OCI-LY7 (cell line): ENCODE results near the gene RETREG2. TPM values are rescaled to one million over a fixed set of nuclear protein-coding genes. Genes with fewer than 3 reads are reported as not detected.

Experiments used
- BruUV-seq: library from RNA; stranded (reverse); fragments of 400-500 nt; replicated peaks from 2 replicates; lab custom pipeline; 2021; lab: Mats Ljungman, UMichigan
- CTCF ChIA-PET: fragments of 300-600 bp; sonication (Branson Sonifier 250); formaldehyde crosslinking; loops from one replicate; lab custom pipeline; 2022; ENCODE audit warnings: antibody characterized with exemption; ENCODE audit not compliant: unreplicated experiment; lab: Charles Lee
- POLR2A ChIA-PET: fragments of 300-600 bp; sonication (Branson Sonifier 250); formaldehyde crosslinking; loops from one replicate; lab custom pipeline; 2022; ENCODE audit warnings: antibody characterized with exemption; lab: Charles Lee
- DNase-seq: peaks from one replicate; pipeline ENCODE4 v3.0.0-alpha.2; 2015; ENCODE audit warnings: low spot score
- H2AFZ ChIP-seq: fragments of 200-600 bp; sonication (generic), shearing (Covaris generic); 2 replicates; pipeline ENCODE4 v1.6.1; 2014; ENCODE audit warnings: mild to moderate bottlenecking, antibody characterized with exemption, low read length, moderate library complexity
- H3K27ac ChIP-seq: fragments of 200-600 bp; sonication (generic); 2 replicates; pipeline ENCODE4 v1.5.1; 2014; ENCODE audit warnings: mixed run types, low read depth, mild to moderate bottlenecking, moderate library complexity, low read length, inconsistent platforms; ENCODE audit not compliant: poor library complexity, severe bottlenecking
- H3K36me3 ChIP-seq: fragments of 200-600 bp; sonication (generic); 2 replicates; pipeline ENCODE4 v1.6.1; 2014; ENCODE audit warnings: mild to moderate bottlenecking, antibody characterized with exemption, low read length, moderate library complexity, mixed read lengths; ENCODE audit not compliant: insufficient read depth
- H3K4me1 ChIP-seq: fragments of 200-600 bp; sonication (generic); 2 replicates; pipeline ENCODE4 v1.5.1; 2014; ENCODE audit warnings: mild to moderate bottlenecking, low read length; ENCODE audit not compliant: insufficient read depth, poor library complexity, severe bottlenecking
- H3K4me2 ChIP-seq: fragments of 200-600 bp; sonication (generic); 2 replicates; pipeline ENCODE4 v1.6.1; 2014; ENCODE audit warnings: mild to moderate bottlenecking, low read length
- H3K4me3 ChIP-seq: fragments of 200-600 bp; sonication (generic); 2 replicates; pipeline ENCODE4 v1.5.1; 2014; ENCODE audit warnings: mild to moderate bottlenecking, low read depth, low read length; ENCODE audit not compliant: poor library complexity, severe bottlenecking
- H3K79me2 ChIP-seq: fragments of 200-600 bp; sonication (generic); 2 replicates; pipeline ENCODE4 v1.6.1; 2016; ENCODE audit warnings: low read depth, mild to moderate bottlenecking, low read length, moderate library complexity, mixed read lengths; ENCODE audit not compliant: insufficient read depth
- H3K9me2 ChIP-seq: fragments of 200-600 bp; sonication (generic); 2 replicates; pipeline ENCODE4 v1.6.1; 2016; ENCODE audit warnings: mild to moderate bottlenecking, low read length, mixed read lengths; ENCODE audit not compliant: insufficient read depth
- H3K9me3 ChIP-seq: fragments of 200-600 bp; sonication (generic); 2 replicates; pipeline ENCODE4 v1.6.1; 2014; ENCODE audit warnings: mild to moderate bottlenecking, mixed run types, low read length, mixed read lengths
- H4K20me1 ChIP-seq: fragments of 200-600 bp; sonication (generic); 2 replicates; pipeline ENCODE4 v1.6.1; 2014; ENCODE audit warnings: mild to moderate bottlenecking, antibody characterized with exemption, low read length, moderate library complexity, mixed read lengths; ENCODE audit not compliant: insufficient read depth
- EZH2phosphoT487 ChIP-seq: fragments of 200-600 bp; sonication (generic); IDR thresholded peaks from 2 replicates; pipeline ENCODE4 v1.6.1; 2018; ENCODE audit warnings: low read depth, borderline replicate concordance, mild to moderate bottlenecking, mixed run types, antibody characterized with exemption, low read length, moderate library complexity, mixed read lengths
- intact Hi-C: fragments of 100-400 bp; cut with micrococcal nuclease; formaldehyde crosslinking; loops from one replicate; pipeline ENCODE4 v1.10.0; 2022; ENCODE audit not compliant: unreplicated experiment
- total RNA-seq, 2 experiments: library from RNA; depleted of rRNA in 1 of 2; stranded (reverse); fragments of >200 nt in 1 of 2; shearing (Covaris generic) in 1 of 2; gene quantifications; 2 replicates each; pipeline ENCODE4 v1.2.3, GENCODE V29; 2014 to 2022
- TF ChIP-seq, protein P1 (sequence below): fragments of 200-600 bp; sonication (generic); conservative IDR thresholded peaks from 2 replicates; pipeline ENCODE4 v1.5.1; 2014; ENCODE audit warnings: mild to moderate bottlenecking, antibody characterized with exemption, low read length, moderate library complexity, mixed read lengths

RETREG2 gene
- total RNA-seq, 2 experiments from 2014 or later, result 59.1 to 74.6 TPM

DNA sequence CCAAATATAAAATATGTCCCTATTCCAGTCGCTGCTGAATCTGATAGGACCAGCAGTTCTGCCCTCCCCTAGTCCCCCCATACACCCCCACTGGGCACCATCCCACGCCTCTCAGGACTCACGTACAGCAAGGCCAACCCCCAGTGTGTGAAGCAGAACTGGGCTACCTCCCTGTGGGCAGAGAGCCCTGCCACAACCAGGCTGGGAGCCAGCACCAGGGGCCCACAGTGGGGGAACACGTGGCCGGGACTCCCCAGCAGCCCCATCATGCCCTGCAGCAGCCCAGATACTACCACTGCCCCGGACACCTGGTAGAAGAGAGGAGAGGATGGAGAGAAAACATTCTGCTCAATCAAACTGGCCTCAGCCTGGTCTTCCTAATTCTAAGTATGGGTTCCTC is 9.5 kb upstream of the RETREG2 start:
- ChIA-PET CTCF (no interaction called here), POLR2A (no interaction called here)
- H3K9me3 ChIP-seq, result no peaks in the 10 kb centered on the region
- no peak overlapping the region for H2AFZ ChIP-seq
- H3K79me2 ChIP-seq, result no peaks in the 10 kb centered on the region
- no peak overlapping the region for H3K27ac ChIP-seq
- no peak overlapping the region for H3K4me2 ChIP-seq
- no peaks in the 10 kb centered on the region for H4K20me1 ChIP-seq
- BruUV-seq, result no TSS peak
- intact Hi-C loops, result no loop called here
- H3K4me1 ChIP-seq, result no peaks in the 10 kb centered on the region
- TF ChIP-seq, protein P1, sequence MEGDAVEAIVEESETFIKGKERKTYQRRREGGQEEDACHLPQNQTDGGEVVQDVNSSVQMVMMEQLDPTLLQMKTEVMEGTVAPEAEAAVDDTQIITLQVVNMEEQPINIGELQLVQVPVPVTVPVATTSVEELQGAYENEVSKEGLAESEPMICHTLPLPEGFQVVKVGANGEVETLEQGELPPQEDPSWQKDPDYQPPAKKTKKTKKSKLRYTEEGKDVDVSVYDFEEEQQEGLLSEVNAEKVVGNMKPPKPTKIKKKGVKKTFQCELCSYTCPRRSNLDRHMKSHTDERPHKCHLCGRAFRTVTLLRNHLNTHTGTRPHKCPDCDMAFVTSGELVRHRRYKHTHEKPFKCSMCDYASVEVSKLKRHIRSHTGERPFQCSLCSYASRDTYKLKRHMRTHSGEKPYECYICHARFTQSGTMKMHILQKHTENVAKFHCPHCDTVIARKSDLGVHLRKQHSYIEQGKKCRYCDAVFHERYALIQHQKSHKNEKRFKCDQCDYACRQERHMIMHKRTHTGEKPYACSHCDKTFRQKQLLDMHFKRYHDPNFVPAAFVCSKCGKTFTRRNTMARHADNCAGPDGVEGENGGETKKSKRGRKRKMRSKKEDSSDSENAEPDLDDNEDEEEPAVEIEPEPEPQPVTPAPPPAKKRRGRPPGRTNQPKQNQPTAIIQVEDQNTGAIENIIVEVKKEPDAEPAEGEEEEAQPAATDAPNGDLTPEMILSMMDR, result no peak
- no peak for TF ChIP-seq EZH2phosphoT487
- peaks cover 34% of the 10 kb centered on the region for H3K36me3 ChIP-seq
- no peaks in the 10 kb centered on the region for H3K9me2 ChIP-seq
- DNase-seq, result no peak
- H3K4me3 ChIP-seq, result no peak overlapping the region

DNA sequence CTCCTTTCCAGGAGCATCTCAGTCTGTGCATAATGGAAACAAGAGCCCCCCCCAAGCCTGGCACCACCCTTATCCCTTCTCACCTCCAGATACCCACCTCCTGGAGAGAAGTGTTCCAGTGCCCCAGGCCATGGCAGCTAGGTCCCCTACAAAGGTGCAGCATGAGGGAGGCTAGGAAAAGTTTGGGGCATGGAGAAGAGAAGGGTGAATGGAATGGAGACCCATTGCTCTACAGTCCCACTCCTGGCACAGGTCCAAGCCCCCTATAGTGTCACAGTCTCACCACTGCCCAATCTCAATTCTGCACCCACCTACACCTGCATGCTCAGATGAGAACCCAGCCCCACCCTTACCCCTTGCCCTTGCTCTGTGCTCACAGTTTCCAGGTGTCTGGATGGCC is 9.1 kb upstream of the RETREG2 start:
- Histone ChIP-seq H3K27ac (no peak overlapping the region), H4K20me1 (no peaks in the 10 kb centered on the region), H3K4me2 (no peak overlapping the region), H3K4me1 (no peaks in the 10 kb centered on the region), H3K79me2 (no peaks in the 10 kb centered on the region), H3K9me3 (no peaks in the 10 kb centered on the region), H2AFZ (no peak overlapping the region), H3K36me3 (peaks cover 38% of the 10 kb centered on the region), H3K9me2 (no peaks in the 10 kb centered on the region), H3K4me3 (no peak overlapping the region)
- TF ChIP-seq, protein P1, result no peak
- no peak for TF ChIP-seq EZH2phosphoT487
- BruUV-seq, result no TSS peak
- intact Hi-C loops, result no loop called here
- no peak for DNase-seq
- CTCF ChIA-PET, result no interaction called here
- POLR2A ChIA-PET, result no interaction called here

DNA sequence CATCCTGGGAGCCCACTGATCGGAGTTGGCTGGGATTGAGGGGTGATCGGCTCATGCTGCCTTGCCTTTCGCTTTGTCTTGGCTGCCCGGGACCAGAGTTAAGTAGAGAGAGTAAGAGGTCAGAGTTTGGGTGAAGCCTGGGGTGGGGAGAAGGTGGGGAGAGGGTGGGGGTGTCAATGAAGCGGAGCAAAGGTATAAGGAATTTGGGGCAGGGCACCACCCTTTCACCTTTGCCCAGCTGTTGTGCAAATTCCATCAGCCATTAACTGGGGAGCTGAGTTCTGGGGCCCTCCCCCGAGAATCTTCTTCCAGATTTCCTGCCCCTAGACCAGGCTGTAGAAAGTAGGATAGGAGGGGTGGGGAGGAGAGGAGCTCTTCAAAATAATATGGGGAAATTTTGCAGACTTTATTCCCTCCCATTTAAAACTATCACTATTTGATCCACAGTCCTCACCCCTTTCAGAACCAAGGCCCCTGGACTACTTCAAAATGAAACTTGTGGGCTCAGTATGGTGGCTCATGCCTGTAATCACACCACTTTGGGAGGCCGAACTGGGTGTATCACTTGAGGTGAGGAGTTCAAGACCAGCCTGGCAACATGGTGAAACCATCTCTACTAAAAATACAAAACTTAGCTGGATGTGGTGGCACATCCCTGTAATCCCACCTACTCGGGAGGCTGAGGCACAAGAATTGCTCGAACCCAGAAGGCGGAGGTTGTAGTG is 8.0 kb upstream of the RETREG2 start, which contains the start of gene SLC23A3:
SLC23A3 (minus strand) TSS at position 100 of the 725 bp plus-strand sequence; CDS start at position 55, 45 bp downstream.
- no peaks in the 10 kb centered on the region for H4K20me1 ChIP-seq
- no peak within 1 kb of the TSS for H2AFZ ChIP-seq
- no peak within 1 kb of the TSS for H3K27ac ChIP-seq
- H3K9me2 ChIP-seq, result no peaks in the 10 kb centered on the region
- no peak for TF ChIP-seq EZH2phosphoT487
- TF ChIP-seq, protein P1, result no peak
- no TSS peak for BruUV-seq
- no peaks in the 10 kb centered on the region for H3K9me3 ChIP-seq
- H3K4me1 ChIP-seq, result no peaks in the 10 kb centered on the region
- no peaks in the 10 kb centered on the region for H3K79me2 ChIP-seq
- H3K4me2 ChIP-seq, result no peak within 1 kb of the TSS
- peaks cover 49% of the 10 kb centered on the region for H3K36me3 ChIP-seq
- POLR2A ChIA-PET, result no interaction called here
- no peak for DNase-seq
- no peak within 1 kb of the TSS for H3K4me3 ChIP-seq
- intact Hi-C loops, result no loop called here
- CTCF ChIA-PET, result no interaction called here
